H1 (cell line): ENCODE results near the gene SPATA6L. TPM values are rescaled to one million over a fixed set of nuclear protein-coding genes. Genes with fewer than 3 reads are reported as not detected.
A peak's percentile ranks its signal among the peaks of the same experiment; 100 is the strongest.

Source experiments
- ASH2L ChIP-seq: fragments of 200-600, 300-600 bp; sonication (generic); IDR thresholded peaks from one replicate; pipeline ENCODE4 v1.7.1; 2017; ENCODE audit warnings: low read length
- BCL11A ChIP-seq, 2 experiments: IDR thresholded peaks; one replicate each; pipeline ENCODE4 v1.6.1; 2011; ENCODE audit warnings: low read depth in 2 of 2, low read length in 2 of 2, mild to moderate bottlenecking in 2 of 2
- CBX8 ChIP-seq: fragments of 300-800, 300-1000 bp; sonication (generic); IDR thresholded peaks from 2 replicates; pipeline ENCODE4 v1.7.1; 2016; ENCODE audit warnings: low read depth, low read length, borderline replicate concordance
- CTBP2 ChIP-seq: IDR thresholded peaks from 2 replicates; pipeline ENCODE4 v1.7.0; 2011; ENCODE audit warnings: borderline replicate concordance, mild to moderate bottlenecking, moderate library complexity, mixed read lengths, low read length; ENCODE audit not compliant: insufficient read depth, insufficient read length
- EGR1 ChIP-seq: IDR thresholded peaks from 2 replicates; pipeline ENCODE4 v1.6.1; 2011; ENCODE audit warnings: low read depth, low read length, borderline replicate concordance
- EP300 ChIP-seq, 2 experiments: IDR thresholded peaks; 1 replicate in 1 of 2; 2 replicates in 1 of 2; pipeline ENCODE4 v1.6.1; 2011 to 2012; ENCODE audit warnings: low read depth in 2 of 2, low read length in 2 of 2, mild to moderate bottlenecking in 2 of 2, borderline replicate concordance in 1 of 2, inconsistent platforms in 1 of 2, moderate library complexity in 1 of 2
- FOSL1 ChIP-seq: IDR thresholded peaks from 2 replicates; pipeline ENCODE4 v1.6.1; 2011; ENCODE audit warnings: mild to moderate bottlenecking, low read depth, low read length, moderate library complexity; ENCODE audit not compliant: insufficient read depth
- GTF2F1 ChIP-seq: IDR thresholded peaks from 2 replicates; pipeline ENCODE4 v1.6.1; 2012; ENCODE audit warnings: low read depth, low read length, improper control_type of control experiment, borderline replicate concordance
- HDAC2 ChIP-seq, 2 experiments: fragments of 300-600 bp in 1 of 2; sonication (generic) in 1 of 2; IDR thresholded peaks; 2 replicates each; pipeline ENCODE4 v1.6.1; 2011 to 2012; ENCODE audit warnings: low read depth in 2 of 2, low read length in 2 of 2, mild to moderate bottlenecking in 2 of 2, moderate library complexity in 2 of 2, borderline replicate concordance in 1 of 2, inconsistent platforms in 1 of 2
- KDM5A ChIP-seq: fragments of 200-600 bp; IDR thresholded peaks from 2 replicates; pipeline ENCODE4 v1.7.1; 2012; ENCODE audit warnings: mild to moderate bottlenecking, low read length, inconsistent platforms, mixed read lengths
- NRF1 ChIP-seq: IDR thresholded peaks from 2 replicates; pipeline ENCODE4 v1.6.1; 2011; ENCODE audit warnings: mild to moderate bottlenecking, low read depth, low read length, improper control_type of control experiment
- PHF8 ChIP-seq: fragments of 200-600 bp; sonication (generic); conservative IDR thresholded peaks from 2 replicates; pipeline ENCODE4 v1.7.1; 2012; ENCODE audit warnings: low read depth, mild to moderate bottlenecking, inconsistent platforms, low read length, moderate library complexity
- POLR2A ChIP-seq, 2 experiments: IDR thresholded peaks; 1 replicate in 1 of 2; 2 replicates in 1 of 2; pipeline ENCODE4 v1.6.1; 2011; ENCODE audit warnings: low read depth in 2 of 2, low read length in 2 of 2, mild to moderate bottlenecking in 2 of 2; ENCODE audit errors: control extremely low read depth in 1 of 2
- RAD21 ChIP-seq, 2 experiments: IDR thresholded peaks in 1 of 2; conservative IDR thresholded peaks in 1 of 2; 2 replicates each; pipeline ENCODE4 v1.6.1; 2011; ENCODE audit warnings: low read depth in 2 of 2, low read length in 2 of 2, improper control_type of control experiment in 1 of 2, inconsistent platforms in 1 of 2, mild to moderate bottlenecking in 1 of 2, moderate library complexity in 1 of 2
- RBBP5 ChIP-seq: IDR thresholded peaks from 2 replicates; pipeline ENCODE4 v1.7.1; 2012; ENCODE audit warnings: low read depth, mild to moderate bottlenecking, inconsistent platforms, low read length, moderate library complexity, borderline replicate concordance
- ZNF274 ChIP-seq: IDR thresholded peaks from 2 replicates; pipeline ENCODE4 v1.7.0; 2012; ENCODE audit warnings: low read length, borderline replicate concordance; ENCODE audit errors: extremely low read depth
- polyA plus RNA-seq, 7 experiments: library from polyadenylated mRNA; depleted of rRNA in 3 of 7; stranded (reverse) in 5 of 7; unstranded in 2 of 7; fragments of >200 nt in 5 of 7; fragments of 200-250 nt in 2 of 7; gene quantifications; 1 replicate in 5 of 7; 2 replicates in 1 of 7; 4 replicates in 1 of 7; pipeline versions ENCODE4 v1.2.1 to v1.2.3, GENCODE V29; 2011 to 2013; ENCODE audit warnings: missing spikeins in 2 of 7, mixed read lengths in 2 of 7
- total RNA-seq: library from RNA; stranded (reverse); fragmentation: NEBNext Ultra II Directional; extraction: Animal tissue kit (Norgen Biotek cat#: 25700); gene quantifications from 2 replicates; pipeline ENCODE4 v1.2.1, GENCODE V29; 2021
- TF ChIP-seq, protein P1 (sequence below): IDR thresholded peaks from 2 replicates; pipeline ENCODE4 v1.6.1; 2011; ENCODE audit warnings: low read length, improper control_type of control experiment
- TF ChIP-seq, protein P2 (sequence below), 3 experiments: IDR thresholded peaks; 1 replicate in 2 of 3; 2 replicates in 1 of 3; pipeline versions ENCODE4 v1.5.1 to v1.6.1; 2011; ENCODE audit warnings: low read length in 3 of 3, mild to moderate bottlenecking in 3 of 3, inconsistent platforms in 2 of 3, low read depth in 1 of 3, moderate library complexity in 1 of 3; ENCODE audit not compliant: insufficient read depth in 1 of 3; ENCODE audit errors: control extremely low read depth in 1 of 3

Gene SPATA6L
- total and polyA plus RNA-seq, 2 of the 8 experiments (the other 6 are each of a cell fraction or from before 2014, with no cell fraction given): 0.57 to 1.1 TPM

DNA sequence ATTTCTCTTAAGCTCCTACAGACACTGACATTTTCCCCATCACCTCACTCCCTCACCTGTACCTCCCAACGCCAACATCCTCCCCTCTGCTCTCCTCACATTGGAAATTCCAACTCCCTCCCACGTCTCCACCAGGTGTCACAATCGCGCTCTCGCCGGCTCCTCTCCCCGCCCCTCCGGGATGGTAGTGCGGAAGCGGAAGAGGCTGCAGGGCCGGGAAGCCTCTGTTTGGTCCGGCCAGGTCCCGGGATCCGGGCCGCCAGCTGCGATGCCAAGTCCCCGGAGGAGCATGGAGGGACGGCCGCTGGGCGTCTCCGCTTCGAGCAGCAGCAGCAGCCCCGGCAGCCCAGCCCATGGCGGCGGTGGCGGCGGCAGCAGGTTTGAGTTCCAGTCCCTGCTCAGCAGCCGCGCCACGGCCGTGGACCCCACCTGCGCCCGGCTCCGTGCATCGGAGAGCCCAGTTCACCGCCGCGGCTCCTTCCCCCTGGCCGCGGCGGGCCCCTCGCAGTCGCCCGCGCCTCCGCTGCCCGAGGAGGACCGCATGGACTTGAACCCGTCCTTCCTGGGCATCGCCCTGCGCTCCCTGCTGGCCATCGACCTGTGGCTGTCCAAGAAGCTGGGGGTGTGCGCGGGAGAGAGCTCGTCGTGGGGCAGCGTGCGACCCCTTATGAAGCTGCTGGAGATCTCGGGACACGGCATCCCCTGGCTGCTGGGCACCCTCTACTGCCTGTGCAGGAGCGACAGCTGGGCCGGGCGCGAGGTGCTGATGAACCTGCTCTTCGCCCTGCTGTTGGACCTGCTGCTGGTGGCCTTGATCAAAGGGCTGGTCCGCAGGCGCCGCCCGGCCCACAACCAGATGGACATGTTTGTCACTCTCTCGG is 3.9 kb downstream of the SPATA6L start, which contains the start of gene PLPP6 (continued):
- TF ChIP-seq, protein P1, sequence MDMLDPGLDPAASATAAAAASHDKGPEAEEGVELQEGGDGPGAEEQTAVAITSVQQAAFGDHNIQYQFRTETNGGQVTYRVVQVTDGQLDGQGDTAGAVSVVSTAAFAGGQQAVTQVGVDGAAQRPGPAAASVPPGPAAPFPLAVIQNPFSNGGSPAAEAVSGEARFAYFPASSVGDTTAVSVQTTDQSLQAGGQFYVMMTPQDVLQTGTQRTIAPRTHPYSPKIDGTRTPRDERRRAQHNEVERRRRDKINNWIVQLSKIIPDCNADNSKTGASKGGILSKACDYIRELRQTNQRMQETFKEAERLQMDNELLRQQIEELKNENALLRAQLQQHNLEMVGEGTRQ: no peak
- peak; percentile 34 to 70 for TF ChIP-seq POLR2A (IDR thresholded peaks at IDR 0.05; ENCODE audit: control extremely low read depth in 1 of 2, low read depth in 2 of 2, low read length in 2 of 2)
- peak; percentile 90 for TF ChIP-seq ASH2L
- TF ChIP-seq, protein P2, sequence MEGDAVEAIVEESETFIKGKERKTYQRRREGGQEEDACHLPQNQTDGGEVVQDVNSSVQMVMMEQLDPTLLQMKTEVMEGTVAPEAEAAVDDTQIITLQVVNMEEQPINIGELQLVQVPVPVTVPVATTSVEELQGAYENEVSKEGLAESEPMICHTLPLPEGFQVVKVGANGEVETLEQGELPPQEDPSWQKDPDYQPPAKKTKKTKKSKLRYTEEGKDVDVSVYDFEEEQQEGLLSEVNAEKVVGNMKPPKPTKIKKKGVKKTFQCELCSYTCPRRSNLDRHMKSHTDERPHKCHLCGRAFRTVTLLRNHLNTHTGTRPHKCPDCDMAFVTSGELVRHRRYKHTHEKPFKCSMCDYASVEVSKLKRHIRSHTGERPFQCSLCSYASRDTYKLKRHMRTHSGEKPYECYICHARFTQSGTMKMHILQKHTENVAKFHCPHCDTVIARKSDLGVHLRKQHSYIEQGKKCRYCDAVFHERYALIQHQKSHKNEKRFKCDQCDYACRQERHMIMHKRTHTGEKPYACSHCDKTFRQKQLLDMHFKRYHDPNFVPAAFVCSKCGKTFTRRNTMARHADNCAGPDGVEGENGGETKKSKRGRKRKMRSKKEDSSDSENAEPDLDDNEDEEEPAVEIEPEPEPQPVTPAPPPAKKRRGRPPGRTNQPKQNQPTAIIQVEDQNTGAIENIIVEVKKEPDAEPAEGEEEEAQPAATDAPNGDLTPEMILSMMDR (IDR thresholded peaks at IDR 0.05; ENCODE audit: control extremely low read depth in 1 of 3, insufficient read depth in 1 of 3, low read depth in 1 of 3, low read length in 3 of 3): peak; percentile 55 to 58 (median 56)
- peak in 1 of 2 experiments; percentile 62; a peak in 2 of 4 replicates for TF ChIP-seq HDAC2 (IDR thresholded peaks at IDR 0.05; ENCODE audit: borderline replicate concordance in 1 of 2, low read depth in 2 of 2, low read length in 2 of 2)
- no peak for TF ChIP-seq CBX8
- TF ChIP-seq NRF1: no peak
- TF ChIP-seq EP300 (IDR thresholded peaks at IDR 0.05; ENCODE audit: borderline replicate concordance in 1 of 2, low read depth in 2 of 2, low read length in 2 of 2): peak in 1 of 2 experiments; percentile 17; a peak in 2 of 3 replicates
- peak; percentile 83 for TF ChIP-seq PHF8
- no peak for TF ChIP-seq BCL11A (IDR thresholded peaks at IDR 0.05; ENCODE audit: low read depth in 2 of 2, low read length in 2 of 2)
- TF ChIP-seq EGR1: peak; percentile 77
- TF ChIP-seq KDM5A: 0 out of 2 replicates have a peak, but pooled peaks have one; percentile 23
- peak; percentile 53 to 61 for TF ChIP-seq RAD21 (IDR thresholded peaks at IDR 0.05 in 1 of 2, conservative IDR thresholded peaks at IDR 0.05 in 1 of 2; ENCODE audit: low read depth in 2 of 2, low read length in 2 of 2)
- TF ChIP-seq GTF2F1: peak; percentile 47; the same call in 1 of the 2 replicates
- no peak for TF ChIP-seq CTBP2
- no peak for TF ChIP-seq ZNF274
- no peak; the same call in none of the 2 replicates for TF ChIP-seq RBBP5
- no peak for TF ChIP-seq FOSL1
